Esophagus muscularis mucosa (tissue), 3 donors: ENCODE measurements around the gene RPS28.

Experiments
- CTCF ChIP-seq, 3 experiments: fragments of 200-600 bp in 2 of 3; fragments of 450-650 bp in 1 of 3; sonication (generic) in 2 of 3; IDR thresholded peaks; one replicate each; pipeline ENCODE4 v1.5.1; 2017 to 2019; ENCODE audit warnings: antibody characterized with exemption in 3 of 3, mild to moderate bottlenecking in 2 of 3, moderate library complexity in 1 of 3
- EP300 ChIP-seq: sonication (generic); formaldehyde crosslinking; IDR thresholded peaks from one replicate; pipeline ENCODE4 v1.6.1; 2017; ENCODE audit warnings: antibody characterized with exemption

- TF ChIP-seq CTCF (IDR thresholded peaks at IDR 0.05): no peak
- TF ChIP-seq EP300: no peak
Observed at GRCh38 chr19:8357007-8357521, 35.8 kb downstream of the RPS28 start.
